22Rv1 (cell line): ENCODE data around the gene OPALIN.

Experiments
- H3K27ac ChIP-seq: fragments of 450-650 bp; 2 replicates; pipeline ENCODE4 v1.5.1; 2017
- ZFX ChIP-seq: fragments of 450-650 bp; IDR thresholded peaks from 2 replicates; pipeline ENCODE4 v1.6.1; 2017; ENCODE audit warnings: antibody characterized with exemption, borderline replicate concordance
- TF ChIP-seq, protein P1 (sequence below): fragments of 450-650 bp; IDR thresholded peaks from 2 replicates; pipeline ENCODE4 v1.5.1; 2017; ENCODE audit warnings: mild to moderate bottlenecking

Gene OPALIN

GRCh38 chr10:96324447-96324846, 34.4 kb downstream of the OPALIN start:
- no peak overlapping the region for H3K27ac ChIP-seq
- TF ChIP-seq, protein P1, sequence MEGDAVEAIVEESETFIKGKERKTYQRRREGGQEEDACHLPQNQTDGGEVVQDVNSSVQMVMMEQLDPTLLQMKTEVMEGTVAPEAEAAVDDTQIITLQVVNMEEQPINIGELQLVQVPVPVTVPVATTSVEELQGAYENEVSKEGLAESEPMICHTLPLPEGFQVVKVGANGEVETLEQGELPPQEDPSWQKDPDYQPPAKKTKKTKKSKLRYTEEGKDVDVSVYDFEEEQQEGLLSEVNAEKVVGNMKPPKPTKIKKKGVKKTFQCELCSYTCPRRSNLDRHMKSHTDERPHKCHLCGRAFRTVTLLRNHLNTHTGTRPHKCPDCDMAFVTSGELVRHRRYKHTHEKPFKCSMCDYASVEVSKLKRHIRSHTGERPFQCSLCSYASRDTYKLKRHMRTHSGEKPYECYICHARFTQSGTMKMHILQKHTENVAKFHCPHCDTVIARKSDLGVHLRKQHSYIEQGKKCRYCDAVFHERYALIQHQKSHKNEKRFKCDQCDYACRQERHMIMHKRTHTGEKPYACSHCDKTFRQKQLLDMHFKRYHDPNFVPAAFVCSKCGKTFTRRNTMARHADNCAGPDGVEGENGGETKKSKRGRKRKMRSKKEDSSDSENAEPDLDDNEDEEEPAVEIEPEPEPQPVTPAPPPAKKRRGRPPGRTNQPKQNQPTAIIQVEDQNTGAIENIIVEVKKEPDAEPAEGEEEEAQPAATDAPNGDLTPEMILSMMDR = no peak
- no peak for TF ChIP-seq ZFX

DNA sequence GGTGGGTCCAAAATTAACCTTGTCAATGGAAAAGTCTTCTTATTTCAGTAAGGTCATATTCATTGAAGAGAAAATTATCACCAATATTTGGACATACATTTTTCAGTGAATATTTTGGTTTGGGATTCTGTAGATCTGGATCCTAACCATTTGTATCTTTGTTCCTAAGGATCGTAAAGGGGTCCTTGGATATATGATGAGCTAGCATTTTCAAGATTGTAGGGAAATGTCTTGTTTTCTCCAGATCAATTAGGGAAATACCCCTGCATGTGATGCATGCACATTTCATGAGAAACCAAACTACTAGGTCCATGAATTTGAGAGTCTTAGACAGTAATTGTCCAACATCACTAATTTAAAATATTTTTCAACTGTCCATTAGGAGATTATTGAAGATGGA, 36.5 kb downstream of the OPALIN start:
- TF ChIP-seq, protein P1 = no peak
- no peak for TF ChIP-seq ZFX
- H3K27ac ChIP-seq = no peak overlapping the region

DNA sequence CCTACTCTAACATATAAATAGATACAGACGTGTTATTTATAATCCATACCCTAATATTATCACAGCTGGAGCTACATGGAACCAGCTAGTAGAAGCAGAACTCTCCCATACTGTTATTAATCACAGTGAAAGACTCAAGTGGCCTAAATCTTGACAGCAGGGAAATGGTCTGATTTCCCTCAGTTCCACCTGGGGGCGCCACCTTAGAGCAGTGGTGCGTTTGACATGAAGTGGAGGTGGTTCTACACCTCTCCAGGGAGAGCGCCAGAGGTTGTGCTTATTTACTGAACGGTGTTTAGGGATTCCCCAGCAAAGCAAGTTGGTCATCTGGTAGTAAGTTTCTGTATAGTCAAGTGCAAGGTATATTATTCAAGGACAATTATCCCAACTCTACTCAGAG, 37.0 kb downstream of the OPALIN start:
- no peak overlapping the region for H3K27ac ChIP-seq
- no peak for TF ChIP-seq ZFX
- TF ChIP-seq, protein P1 = 0 out of 2 replicates have a peak, but pooled peaks have one; percentile 31

- no peak overlapping the region for H3K27ac ChIP-seq
- TF ChIP-seq, protein P1 = no peak
- no peak for TF ChIP-seq ZFX
Measured at GRCh38 chr10:96319754-96320474, 38.9 kb downstream of the OPALIN start.

GRCh38 chr10:96317067-96317833, 41.6 kb downstream of the OPALIN start:
- no peak overlapping the region for H3K27ac ChIP-seq
- TF ChIP-seq, protein P1 = no peak
- no peak for TF ChIP-seq ZFX

GRCh38 chr10:96313344-96313743, 45.5 kb downstream of the OPALIN start:
- no peak for TF ChIP-seq ZFX
- no peak overlapping the region for H3K27ac ChIP-seq

- TF ChIP-seq ZFX = no peak
- TF ChIP-seq, protein P1 = no peak
- no peak overlapping the region for H3K27ac ChIP-seq
Measured at GRCh38 chr10:96311180-96311715, 47.6 kb downstream of the OPALIN start.
